PC-9 (cell line): ENCODE results near the gene PTX3.

Experiments used
- EZH2 ChIP-seq: fragments of 200-600 bp; sonication (generic); IDR thresholded peaks from 2 replicates; pipeline ENCODE4 v1.8.0; 2017; ENCODE audit warnings: antibody characterized with exemption, low read depth
- TF ChIP-seq, protein P1 (sequence below): fragments of 200-600 bp; sonication (generic); conservative IDR thresholded peaks from 2 replicates; pipeline ENCODE4 v1.6.1; 2017; ENCODE audit warnings: mixed run types, antibody characterized with exemption, mild to moderate bottlenecking, moderate library complexity

DNA sequence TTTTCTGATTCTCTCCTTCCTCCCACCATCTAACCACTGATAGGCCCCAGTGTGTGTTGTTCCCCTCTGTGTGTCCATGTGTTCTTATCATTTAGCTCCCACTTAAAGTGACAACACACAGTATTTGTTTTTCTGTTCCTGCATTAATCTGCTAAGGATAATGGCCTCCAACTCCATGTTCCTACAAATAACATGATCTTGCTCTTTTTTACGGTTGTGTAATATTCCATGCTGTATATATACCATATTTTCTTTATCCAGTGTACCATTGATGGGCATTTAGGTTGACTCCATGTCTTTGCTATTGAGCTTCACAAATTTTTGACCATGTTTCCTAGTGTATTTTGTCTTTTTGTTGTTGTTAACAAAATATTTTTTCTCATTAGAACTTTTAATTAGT, 36.0 kb downstream of the PTX3 start:
- TF ChIP-seq, protein P1, sequence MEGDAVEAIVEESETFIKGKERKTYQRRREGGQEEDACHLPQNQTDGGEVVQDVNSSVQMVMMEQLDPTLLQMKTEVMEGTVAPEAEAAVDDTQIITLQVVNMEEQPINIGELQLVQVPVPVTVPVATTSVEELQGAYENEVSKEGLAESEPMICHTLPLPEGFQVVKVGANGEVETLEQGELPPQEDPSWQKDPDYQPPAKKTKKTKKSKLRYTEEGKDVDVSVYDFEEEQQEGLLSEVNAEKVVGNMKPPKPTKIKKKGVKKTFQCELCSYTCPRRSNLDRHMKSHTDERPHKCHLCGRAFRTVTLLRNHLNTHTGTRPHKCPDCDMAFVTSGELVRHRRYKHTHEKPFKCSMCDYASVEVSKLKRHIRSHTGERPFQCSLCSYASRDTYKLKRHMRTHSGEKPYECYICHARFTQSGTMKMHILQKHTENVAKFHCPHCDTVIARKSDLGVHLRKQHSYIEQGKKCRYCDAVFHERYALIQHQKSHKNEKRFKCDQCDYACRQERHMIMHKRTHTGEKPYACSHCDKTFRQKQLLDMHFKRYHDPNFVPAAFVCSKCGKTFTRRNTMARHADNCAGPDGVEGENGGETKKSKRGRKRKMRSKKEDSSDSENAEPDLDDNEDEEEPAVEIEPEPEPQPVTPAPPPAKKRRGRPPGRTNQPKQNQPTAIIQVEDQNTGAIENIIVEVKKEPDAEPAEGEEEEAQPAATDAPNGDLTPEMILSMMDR, result no peak
- TF ChIP-seq EZH2, result no peak
